Measurements from ENCODE around the gene LZTR1.

LZTR1 gene

DNA sequence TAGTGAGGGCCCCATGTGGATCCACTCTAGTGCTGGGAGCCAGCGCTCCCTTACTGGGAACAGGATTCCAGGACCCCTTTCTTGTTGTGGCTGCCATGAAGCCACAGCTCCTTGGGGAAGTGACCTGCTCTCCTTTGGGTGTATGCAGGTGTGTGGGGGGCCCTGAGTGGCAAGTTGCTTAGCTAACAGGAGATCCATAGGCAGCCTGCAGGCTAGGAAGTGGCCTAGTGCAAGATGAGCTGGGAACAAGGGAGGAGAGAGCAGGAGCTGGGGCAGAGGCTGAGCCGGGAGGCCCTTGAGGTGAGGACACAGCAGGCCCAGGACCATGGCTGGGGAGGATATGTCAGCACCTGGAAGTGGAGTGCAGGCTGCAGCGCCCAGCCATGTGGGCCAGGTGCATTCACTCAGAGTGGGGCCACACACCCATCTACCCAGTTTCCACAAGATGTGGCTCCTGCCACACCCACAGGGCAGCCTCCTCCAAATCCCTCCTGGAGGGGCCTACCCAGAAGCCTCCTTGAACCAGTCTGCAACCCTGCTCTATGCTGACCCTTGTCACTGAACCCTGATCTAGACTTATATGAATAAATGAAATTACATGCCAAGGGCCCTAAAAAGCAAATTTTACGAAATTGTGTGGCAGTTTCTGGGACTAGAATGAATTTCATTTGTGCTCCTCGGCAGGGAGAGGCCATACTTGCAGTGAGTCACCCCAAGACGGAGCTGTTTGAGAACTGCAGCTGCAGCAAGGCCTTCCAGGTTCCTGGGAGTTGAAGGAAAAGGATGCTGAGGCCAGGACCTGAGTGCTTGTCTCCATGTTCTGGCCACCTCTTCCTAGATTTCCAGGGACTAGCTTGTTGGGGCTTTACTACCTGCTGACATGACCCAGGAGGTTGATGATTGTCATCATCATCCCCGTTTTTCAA lies 16.6 kb downstream of the LZTR1 start:
- no peak overlapping the region for H3K4me2 ChIP-seq (ENCODE audit: low read length, poor library complexity, severe bottlenecking)
- H2BK5ac ChIP-seq (ENCODE audit: low read depth, low read length, poor library complexity, severe bottlenecking): no peak overlapping the region
- peaks cover 32% of the 10 kb centered on the region for H3K4me1 ChIP-seq (ENCODE audit: control insufficient read depth, insufficient read depth, low read depth, low read length)
- no peaks in the 10 kb centered on the region for H3K27me3 ChIP-seq (ENCODE audit: control insufficient read depth in 1 of 2, insufficient read depth in 1 of 2, low read length in 2 of 2)
- H3K79me1 ChIP-seq (replicated peaks; ENCODE audit: low read length, poor library complexity, severe bottlenecking): peaks cover 34% of the 10 kb centered on the region
- no peak for DNase-seq
- no peak overlapping the region for H4K91ac ChIP-seq (ENCODE audit: low read length)
- H3K36me3 ChIP-seq (ENCODE audit: control insufficient read depth in 1 of 2, insufficient read depth in 2 of 2, low read depth in 1 of 2, low read length in 2 of 2): peaks cover 61 to 70% of the 10 kb centered on the region in 2 experiments
- H3K9ac ChIP-seq (ENCODE audit: low read length): peak overlapping the region; percentile 29
- H3K27ac ChIP-seq (ENCODE audit: low read length, poor library complexity, severe bottlenecking): no peak overlapping the region
- no peak overlapping the region for H3K14ac ChIP-seq (ENCODE audit: low read length in 2 of 2)
- H3K23ac ChIP-seq (ENCODE audit: low read length in 2 of 2): no peak overlapping the region
- H3K18ac ChIP-seq (ENCODE audit: low read depth in 1 of 2, low read length in 2 of 2): no peak overlapping the region
- H2AFZ ChIP-seq (ENCODE audit: low read depth, low read length): no peak overlapping the region
- H2BK12ac ChIP-seq (ENCODE audit: low read length in 2 of 2): no peak overlapping the region
- 74% methylated on average over 6 of the region's 7 CpGs for WGBS
- H2AK5ac ChIP-seq (ENCODE audit: low read length, severe bottlenecking): no peak overlapping the region
- peak overlapping the region; percentile 27 for H4K8ac ChIP-seq (ENCODE audit: low read length)
- H3K4me3 ChIP-seq (ENCODE audit: insufficient read depth in 1 of 2, low read depth in 1 of 2, low read length in 2 of 2): no peak overlapping the region
- H2BK15ac ChIP-seq (ENCODE audit: low read depth, poor library complexity, severe bottlenecking): no peak overlapping the region
- no peak overlapping the region for H2BK120ac ChIP-seq (ENCODE audit: low read depth, low read length)
- H3K9me3 ChIP-seq (ENCODE audit: control insufficient read depth, low read length): no peaks in the 10 kb centered on the region
- H3K4ac ChIP-seq (ENCODE audit: low read depth in 1 of 2, low read length in 2 of 2): no peak overlapping the region

- Histone ChIP-seq H2BK5ac (ENCODE audit: low read depth, low read length, poor library complexity, severe bottlenecking) (no peak overlapping the region), H3K4me2 (ENCODE audit: low read length, poor library complexity, severe bottlenecking) (no peak overlapping the region), H3K14ac (ENCODE audit: low read length in 2 of 2) (no peak overlapping the region), H3K4me1 (ENCODE audit: control insufficient read depth, insufficient read depth, low read depth, low read length) (peaks cover 34% of the 10 kb centered on the region), H3K27me3 (ENCODE audit: control insufficient read depth in 1 of 2, insufficient read depth in 1 of 2, low read length in 2 of 2) (no peaks in the 10 kb centered on the region), H3K9me3 (ENCODE audit: control insufficient read depth, low read length) (no peaks in the 10 kb centered on the region), H2AK5ac (ENCODE audit: low read length, severe bottlenecking) (no peak overlapping the region), H4K8ac (ENCODE audit: low read length) (peak overlapping the region; percentile 51), H2AFZ (ENCODE audit: low read depth, low read length) (no peak overlapping the region), H3K36me3 (ENCODE audit: control insufficient read depth in 1 of 2, insufficient read depth in 2 of 2, low read depth in 1 of 2, low read length in 2 of 2) (peaks cover 61% of the 10 kb centered on the region in 2 experiments), H3K79me1 (replicated peaks; ENCODE audit: low read length, poor library complexity, severe bottlenecking) (peaks cover 36% of the 10 kb centered on the region), H2BK15ac (ENCODE audit: low read depth, poor library complexity, severe bottlenecking) (no peak overlapping the region), H3K9ac (ENCODE audit: low read length) (peak overlapping the region; percentile 99), H2BK120ac (ENCODE audit: low read depth, low read length) (no peak overlapping the region), H3K4ac (ENCODE audit: low read depth in 1 of 2, low read length in 2 of 2) (no peak overlapping the region), H2BK12ac (ENCODE audit: low read length in 2 of 2) (peak overlapping the region; percentile 10 to 57), H3K4me3 (ENCODE audit: insufficient read depth in 1 of 2, low read depth in 1 of 2, low read length in 2 of 2) (peak overlapping the region in 1 of 2 experiments; percentile 90), H3K18ac (ENCODE audit: low read depth in 1 of 2, low read length in 2 of 2) (no peak overlapping the region), H3K23ac (ENCODE audit: low read length in 2 of 2) (no peak overlapping the region), H3K27ac (ENCODE audit: low read length, poor library complexity, severe bottlenecking) (no peak overlapping the region), H4K91ac (ENCODE audit: low read length) (no peak overlapping the region)
- WGBS: 95% methylated on average over 27 of the region's 27 CpGs
- DNase-seq: no peak
Measured at GRCh38 chr22:20999350-21000206, 17.5 kb downstream of the LZTR1 start.

- Histone ChIP-seq H4K8ac (ENCODE audit: low read length) (peak overlapping the region; percentile 51), H3K14ac (ENCODE audit: low read length in 2 of 2) (no peak overlapping the region), H2AFZ (ENCODE audit: low read depth, low read length) (no peak overlapping the region), H2BK12ac (ENCODE audit: low read length in 2 of 2) (peak overlapping the region; percentile 22 to 57), H3K4me1 (ENCODE audit: control insufficient read depth, insufficient read depth, low read depth, low read length) (peaks cover 34% of the 10 kb centered on the region), H3K23ac (ENCODE audit: low read length in 2 of 2) (no peak overlapping the region), H2BK120ac (ENCODE audit: low read depth, low read length) (no peak overlapping the region), H3K4me3 (ENCODE audit: insufficient read depth in 1 of 2, low read depth in 1 of 2, low read length in 2 of 2) (peak overlapping the region in 1 of 2 experiments; percentile 90), H3K36me3 (ENCODE audit: control insufficient read depth in 1 of 2, insufficient read depth in 2 of 2, low read depth in 1 of 2, low read length in 2 of 2) (peaks cover 53% of the 10 kb centered on the region in 2 experiments), H4K91ac (ENCODE audit: low read length) (no peak overlapping the region), H2BK5ac (ENCODE audit: low read depth, low read length, poor library complexity, severe bottlenecking) (no peak overlapping the region), H3K79me1 (replicated peaks; ENCODE audit: low read length, poor library complexity, severe bottlenecking) (peaks cover 36% of the 10 kb centered on the region), H2BK15ac (ENCODE audit: low read depth, poor library complexity, severe bottlenecking) (peak overlapping the region; percentile 6), H3K9me3 (ENCODE audit: control insufficient read depth, low read length) (no peaks in the 10 kb centered on the region), H3K18ac (ENCODE audit: low read depth in 1 of 2, low read length in 2 of 2) (no peak overlapping the region), H3K27ac (ENCODE audit: low read length, poor library complexity, severe bottlenecking) (no peak overlapping the region), H3K4ac (ENCODE audit: low read depth in 1 of 2, low read length in 2 of 2) (no peak overlapping the region), H2AK5ac (ENCODE audit: low read length, severe bottlenecking) (peak overlapping the region; percentile 6), H3K27me3 (ENCODE audit: control insufficient read depth in 1 of 2, insufficient read depth in 1 of 2, low read length in 2 of 2) (no peaks in the 10 kb centered on the region), H3K4me2 (ENCODE audit: low read length, poor library complexity, severe bottlenecking) (peak overlapping the region; percentile 92), H3K9ac (ENCODE audit: low read length) (peak overlapping the region; percentile 99)
- WGBS: 82% methylated on average over 20 of the region's 22 CpGs
- DNase-seq: no peak
Measured at GRCh38 chr22:21000207-21000986, 18.3 kb downstream of the LZTR1 start.
